Fibroblast of the aortic adventitia (primary cell): ENCODE measurements around the gene MYT1. TPM values are rescaled to one million over a fixed set of nuclear protein-coding genes. Genes with fewer than 3 reads are reported as not detected.

Source experiments
- DNase-seq: peaks from one replicate; pipeline ENCODE4 v3.0.0-alpha.2; 2010; ENCODE audit warnings: low read depth
- H3K4me3 ChIP-seq: 2 replicates; pipeline ENCODE4 v1.5.1; 2011; ENCODE audit warnings: low read depth, mild to moderate bottlenecking, control low read depth, low read length, moderate library complexity
- total RNA-seq: library from RNA; depleted of rRNA; stranded (reverse); fragments of >200 nt; gene quantifications from 2 replicates; pipeline ENCODE4 v1.2.3, GENCODE V29; 2012; ENCODE audit warnings: low replicate concordance
- TF ChIP-seq, protein P1 (sequence below): IDR thresholded peaks from 2 replicates; pipeline ENCODE4 v1.5.1; 2011; ENCODE audit warnings: mild to moderate bottlenecking, low read length, control low read depth, inconsistent platforms; ENCODE audit not compliant: insufficient read depth

Gene MYT1
- total RNA-seq, 1 donor: not detected

GRCh38 chr20:64216910-64217309, 52.7 kb downstream of the MYT1 start:
- TF ChIP-seq, protein P1, sequence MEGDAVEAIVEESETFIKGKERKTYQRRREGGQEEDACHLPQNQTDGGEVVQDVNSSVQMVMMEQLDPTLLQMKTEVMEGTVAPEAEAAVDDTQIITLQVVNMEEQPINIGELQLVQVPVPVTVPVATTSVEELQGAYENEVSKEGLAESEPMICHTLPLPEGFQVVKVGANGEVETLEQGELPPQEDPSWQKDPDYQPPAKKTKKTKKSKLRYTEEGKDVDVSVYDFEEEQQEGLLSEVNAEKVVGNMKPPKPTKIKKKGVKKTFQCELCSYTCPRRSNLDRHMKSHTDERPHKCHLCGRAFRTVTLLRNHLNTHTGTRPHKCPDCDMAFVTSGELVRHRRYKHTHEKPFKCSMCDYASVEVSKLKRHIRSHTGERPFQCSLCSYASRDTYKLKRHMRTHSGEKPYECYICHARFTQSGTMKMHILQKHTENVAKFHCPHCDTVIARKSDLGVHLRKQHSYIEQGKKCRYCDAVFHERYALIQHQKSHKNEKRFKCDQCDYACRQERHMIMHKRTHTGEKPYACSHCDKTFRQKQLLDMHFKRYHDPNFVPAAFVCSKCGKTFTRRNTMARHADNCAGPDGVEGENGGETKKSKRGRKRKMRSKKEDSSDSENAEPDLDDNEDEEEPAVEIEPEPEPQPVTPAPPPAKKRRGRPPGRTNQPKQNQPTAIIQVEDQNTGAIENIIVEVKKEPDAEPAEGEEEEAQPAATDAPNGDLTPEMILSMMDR: no peak
- H3K4me3 ChIP-seq: no peak overlapping the region
- no peak for DNase-seq

DNA sequence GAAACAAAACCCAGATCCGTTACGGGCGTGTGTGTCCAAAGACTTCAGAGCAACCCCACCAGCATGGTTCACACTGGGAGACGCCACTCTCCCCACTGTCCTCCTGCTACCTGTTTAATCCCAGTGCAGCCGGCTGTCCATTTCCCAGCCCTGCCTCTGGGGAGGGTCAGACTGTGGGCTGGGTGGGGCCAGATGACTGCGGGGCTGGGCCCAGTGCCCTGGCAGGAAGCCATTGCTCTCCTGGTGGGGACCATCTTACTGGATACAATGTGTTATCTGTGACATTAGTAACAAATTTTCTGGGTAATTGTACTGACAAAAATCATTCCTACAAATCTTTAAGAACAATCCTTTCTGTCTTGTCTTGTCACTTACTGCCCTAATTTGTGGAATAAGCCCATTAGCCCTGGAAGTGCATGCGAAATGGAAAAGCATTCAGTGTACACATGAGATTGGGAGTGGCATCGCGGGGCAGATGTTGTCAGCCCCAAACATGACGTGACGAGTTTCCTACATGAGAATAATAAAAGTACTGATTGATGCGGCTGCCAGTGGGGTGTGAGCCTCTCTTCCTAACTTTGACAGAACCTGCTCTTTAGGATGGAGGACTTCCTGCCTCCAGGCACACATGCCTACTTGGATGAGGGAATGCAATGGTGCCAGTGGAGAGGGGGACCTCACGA, 53.4 kb downstream of the MYT1 start:
- TF ChIP-seq, protein P1: no peak
- DNase-seq: no peak

GRCh38 chr20:64219202-64219601, 55.0 kb downstream of the MYT1 start:
- TF ChIP-seq, protein P1: no peak
- no peak for DNase-seq
- no peak overlapping the region for H3K4me3 ChIP-seq

More for the DNA sequence above, 53.4 kb downstream of the MYT1 start:
- no peak overlapping the region for H3K4me3 ChIP-seq

- H3K4me3 ChIP-seq: no peak overlapping the region
- TF ChIP-seq, protein P1: no peak
- DNase-seq: no peak
Observed at GRCh38 chr20:64219730-64220129, 55.5 kb downstream of the MYT1 start.

- no peak for DNase-seq
- TF ChIP-seq, protein P1: no peak
- no peak overlapping the region for H3K4me3 ChIP-seq
Observed at GRCh38 chr20:64220420-64220819, 56.2 kb downstream of the MYT1 start.

- no peak for DNase-seq
- no peak overlapping the region for H3K4me3 ChIP-seq
- TF ChIP-seq, protein P1: no peak
Observed at GRCh38 chr20:64220891-64221527, 56.8 kb downstream of the MYT1 start.
